HEK293 (cell line): Measurements from ENCODE around the gene TRPM8.

Experiments
- CTCF ChIA-PET: fragments of 350-600 bp; formaldehyde crosslinking; extraction: SDS; loops from one replicate; lab custom pipeline; 2021; ENCODE audit warnings: antibody characterized with exemption; lab: Yijun Ruan, JAX
- POLR2A ChIA-PET: fragments of 300-600 bp; formaldehyde crosslinking; extraction: SDS; loops from one replicate; lab custom pipeline; 2020; ENCODE audit warnings: antibody characterized with exemption, inconsistent platforms; lab: Yijun Ruan, JAX
- H3K27ac ChIP-seq: fragments of 200-500 bp; sonication (Bioruptor generic); 2 replicates; pipeline ENCODE4 v1.5.1; 2014; ENCODE audit warnings: low read depth, low read length, control low read depth, inconsistent platforms; ENCODE audit errors: extremely low read depth
- H3K36me3 ChIP-seq, 2 experiments: fragments of 200-500 bp in 1 of 2; sonication (Bioruptor generic) in 1 of 2; 1 replicate in 1 of 2; 2 replicates in 1 of 2; pipeline ENCODE4 v1.5.1; 2014 to 2017; ENCODE audit warnings: inconsistent platforms in 2 of 2, low read length in 2 of 2; ENCODE audit not compliant: control insufficient read depth in 2 of 2, insufficient read depth in 1 of 2
- H3K4me1 ChIP-seq: fragments of 200-500 bp; sonication (Bioruptor generic); 2 replicates; pipeline ENCODE4 v1.5.1; 2014; ENCODE audit warnings: mild to moderate bottlenecking, low read length, inconsistent platforms; ENCODE audit not compliant: control insufficient read depth, insufficient read depth
- H3K4me3 ChIP-seq: 2 replicates; pipeline ENCODE4 v1.5.1; 2011; ENCODE audit warnings: low read depth, mild to moderate bottlenecking, control low read depth, low read length, moderate library complexity
- H3K9me3 ChIP-seq: fragments of 200-500 bp; sonication (Bioruptor generic); 2 replicates; pipeline ENCODE4 v1.5.1; 2014; ENCODE audit warnings: low read depth, low read length, inconsistent platforms; ENCODE audit not compliant: control insufficient read depth, insufficient read depth
- CTCF ChIP-seq: fragments of 450-650 bp; formaldehyde crosslinking; IDR thresholded peaks from 2 replicates; pipeline ENCODE4 v1.5.1; 2016; ENCODE audit warnings: missing biosample characterization, missing genetic modification characterization
- KLF16 ChIP-seq: fragments of 450-650 bp; formaldehyde crosslinking; IDR thresholded peaks from 2 replicates; pipeline ENCODE4 v1.5.1; 2017; ENCODE audit warnings: missing biosample characterization, missing genetic modification characterization
- ZNF174 ChIP-seq: fragments of 450-650 bp; formaldehyde crosslinking; IDR thresholded peaks from 2 replicates; pipeline ENCODE4 v1.5.0; 2017; ENCODE audit warnings: missing biosample characterization, mild to moderate bottlenecking, missing genetic modification characterization
- ZNF248 ChIP-seq: fragments of 450-650 bp; formaldehyde crosslinking; IDR thresholded peaks from 2 replicates; pipeline ENCODE4 v1.5.1; 2017; ENCODE audit warnings: missing biosample characterization, missing genetic modification characterization
- ZNF324 ChIP-seq: fragments of 450-650 bp; formaldehyde crosslinking; IDR thresholded peaks from 2 replicates; pipeline ENCODE4 v1.5.1; 2016; ENCODE audit warnings: missing biosample characterization, missing genetic modification characterization
- ZNF423 ChIP-seq: fragments of 450-650 bp; formaldehyde crosslinking; IDR thresholded peaks from 2 replicates; pipeline ENCODE4 v1.5.1; 2016; ENCODE audit warnings: missing biosample characterization, missing genetic modification characterization
- ZNF654 ChIP-seq: fragments of 450-650 bp; formaldehyde crosslinking; IDR thresholded peaks from 2 replicates; pipeline ENCODE4 v1.5.1; 2016; ENCODE audit warnings: low read depth, missing biosample characterization, missing genetic modification characterization
- ZNF670 ChIP-seq: fragments of 450-650 bp; formaldehyde crosslinking; IDR thresholded peaks from 2 replicates; pipeline ENCODE4 v1.5.1; 2016; ENCODE audit warnings: missing biosample characterization, missing genetic modification characterization, low read depth
- ZNF707 ChIP-seq: fragments of 450-650 bp; formaldehyde crosslinking; IDR thresholded peaks from 2 replicates; pipeline ENCODE4 v1.5.1; 2016; ENCODE audit warnings: missing biosample characterization, missing genetic modification characterization
- ZNF830 ChIP-seq: fragments of 450-650 bp; IDR thresholded peaks from 2 replicates; pipeline ENCODE4 v1.5.0; 2018; ENCODE audit warnings: missing biosample characterization, missing genetic modification characterization, low read depth, mild to moderate bottlenecking, moderate library complexity
- TF ChIP-seq, protein P1 (sequence below): fragments of 450-650 bp; formaldehyde crosslinking; IDR thresholded peaks from 2 replicates; pipeline ENCODE4 v1.5.1; 2016; ENCODE audit warnings: missing biosample characterization, missing genetic modification characterization
- TF ChIP-seq, protein P2 (sequence below): fragments of 450-650 bp; formaldehyde crosslinking; IDR thresholded peaks from 2 replicates; pipeline ENCODE4 v1.5.1; 2017; ENCODE audit warnings: missing biosample characterization, missing genetic modification characterization
- TF ChIP-seq, protein P3 (sequence below): fragments of 450-650 bp; formaldehyde crosslinking; IDR thresholded peaks from 2 replicates; pipeline ENCODE4 v1.5.1; 2017; ENCODE audit warnings: missing biosample characterization, missing genetic modification characterization

TRPM8 gene

DNA sequence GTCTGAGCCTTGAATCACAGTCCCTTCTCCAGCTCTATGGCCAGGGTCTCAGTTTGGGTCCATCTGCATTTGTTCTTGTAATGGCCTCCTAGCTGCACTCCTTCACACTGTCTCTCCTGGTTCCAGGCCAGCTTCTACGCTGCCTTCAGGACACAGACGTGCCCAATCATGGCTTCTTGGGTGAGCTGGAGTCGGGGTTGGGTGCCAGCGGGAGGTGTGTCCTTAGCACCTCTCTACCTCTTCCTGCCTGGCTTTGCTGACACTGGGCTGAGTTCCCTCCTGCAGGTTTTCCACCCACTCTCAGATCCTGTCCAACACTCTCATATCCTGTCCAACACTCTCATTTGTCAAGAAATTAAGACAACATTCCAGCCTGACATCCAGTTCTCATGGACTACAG is 9.6 kb downstream of the TRPM8 start (continued):
- no peak for TF ChIP-seq ZNF670
- TF ChIP-seq ZNF830 (tag by site-specific recombination) = no peak
- TF ChIP-seq, protein P1, sequence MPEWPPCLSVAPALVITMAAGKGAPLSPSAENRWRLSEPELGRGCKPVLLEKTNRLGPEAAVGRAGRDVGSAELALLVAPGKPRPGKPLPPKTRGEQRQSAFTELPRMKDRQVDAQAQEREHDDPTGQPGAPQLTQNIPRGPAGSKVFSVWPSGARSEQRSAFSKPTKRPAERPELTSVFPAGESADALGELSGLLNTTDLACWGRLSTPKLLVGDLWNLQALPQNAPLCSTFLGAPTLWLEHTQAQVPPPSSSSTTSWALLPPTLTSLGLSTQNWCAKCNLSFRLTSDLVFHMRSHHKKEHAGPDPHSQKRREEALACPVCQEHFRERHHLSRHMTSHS (tag by site-specific recombination) = no peak

GRCh38 chr2:233928594-233929351 is 11.6 kb downstream of the TRPM8 start:
- TF ChIP-seq CTCF (tag by site-specific recombination) (peak; percentile 26; the same call in 1 of the 2 replicates), ZNF654 (peak; percentile 47), KLF16 (tag by site-specific recombination) (no peak)
- no peaks in the 10 kb centered on the region for H3K4me1 ChIP-seq
- no peak overlapping the region for H3K27ac ChIP-seq
- H3K9me3 ChIP-seq = no peaks in the 10 kb centered on the region
- ChIA-PET POLR2A (no interaction called here), CTCF (interaction anchor here (0.5 to 1.0 kb wide), 14 partner anchors 8 to 574 kb away, joined by 3 to 17 read pairs (median 4); partner anchors contain the start of gene TRPM8)
- no peaks in the 10 kb centered on the region for H3K36me3 ChIP-seq
- no peak overlapping the region for H3K4me3 ChIP-seq

DNA sequence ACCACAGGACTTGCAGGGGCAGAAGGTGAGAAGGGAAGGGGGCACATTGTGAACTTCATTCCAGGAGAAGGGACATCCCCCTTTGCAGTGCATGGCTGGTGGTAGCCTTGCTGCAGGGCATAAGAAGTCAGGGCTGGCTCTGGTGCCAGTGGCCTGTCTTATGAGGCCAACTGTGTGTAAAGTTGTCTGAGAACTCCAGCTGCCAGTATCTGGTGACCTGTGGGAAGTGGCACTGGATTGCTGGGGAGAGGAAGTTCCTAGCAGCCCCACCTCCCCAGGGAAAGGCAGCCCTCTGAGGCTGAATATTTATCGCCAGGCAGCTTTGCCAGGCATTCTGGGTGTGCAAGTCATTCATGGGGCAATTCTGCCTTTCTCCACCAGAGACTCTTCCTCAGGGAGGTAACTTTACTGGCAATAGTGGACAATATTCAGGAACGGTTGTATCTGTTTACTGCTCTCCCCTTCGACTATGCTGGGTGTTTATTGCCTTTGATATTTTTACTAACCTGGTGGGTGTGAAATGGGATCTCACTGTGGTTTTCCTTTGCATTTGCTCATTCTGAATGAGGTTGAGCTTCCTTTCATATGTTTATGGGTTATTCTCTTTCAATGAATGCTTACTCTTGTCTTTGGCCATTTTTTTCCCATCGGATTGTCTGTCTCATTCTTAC is 12.3 kb downstream of the TRPM8 start:
- ChIA-PET POLR2A (no interaction called here), CTCF (interaction anchor here (0.6 to 1.6 kb wide), 4 partner anchors 10 to 1783 kb away, joined by 3 to 5 read pairs (median 4); no protein-coding TSS in a partner anchor)
- Histone ChIP-seq H3K4me1 (no peaks in the 10 kb centered on the region), H3K9me3 (no peaks in the 10 kb centered on the region), H3K27ac (no peak overlapping the region), H3K36me3 (no peaks in the 10 kb centered on the region), H3K4me3 (no peak overlapping the region)
- no peak for TF ChIP-seq ZNF707 (tag by site-specific recombination)

DNA sequence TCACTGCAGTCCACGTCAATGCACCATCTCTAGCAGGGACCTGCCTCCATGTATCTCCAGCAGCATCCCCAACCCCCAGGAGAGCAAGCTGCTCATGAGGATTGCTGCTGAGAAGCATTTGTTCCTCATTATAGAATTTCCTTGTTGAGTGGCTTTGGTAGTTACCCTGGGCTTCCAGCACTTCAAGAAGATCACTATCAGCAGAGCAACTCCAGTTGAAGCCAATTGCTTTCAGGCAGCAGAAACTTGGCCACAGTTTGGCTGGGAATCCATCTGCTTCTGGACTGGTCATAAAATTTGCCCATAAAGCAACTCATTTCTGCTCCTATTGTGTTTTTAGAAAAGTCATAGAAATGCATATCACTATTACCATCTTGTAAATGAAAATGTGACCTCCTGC is 17.4 kb downstream of the TRPM8 start:
- no peak overlapping the region for H3K4me3 ChIP-seq
- no peaks in the 10 kb centered on the region for H3K4me1 ChIP-seq
- no peak for TF ChIP-seq ZNF174 (tag by site-specific recombination)
- no peak for TF ChIP-seq ZNF423
- TF ChIP-seq, protein P2, sequence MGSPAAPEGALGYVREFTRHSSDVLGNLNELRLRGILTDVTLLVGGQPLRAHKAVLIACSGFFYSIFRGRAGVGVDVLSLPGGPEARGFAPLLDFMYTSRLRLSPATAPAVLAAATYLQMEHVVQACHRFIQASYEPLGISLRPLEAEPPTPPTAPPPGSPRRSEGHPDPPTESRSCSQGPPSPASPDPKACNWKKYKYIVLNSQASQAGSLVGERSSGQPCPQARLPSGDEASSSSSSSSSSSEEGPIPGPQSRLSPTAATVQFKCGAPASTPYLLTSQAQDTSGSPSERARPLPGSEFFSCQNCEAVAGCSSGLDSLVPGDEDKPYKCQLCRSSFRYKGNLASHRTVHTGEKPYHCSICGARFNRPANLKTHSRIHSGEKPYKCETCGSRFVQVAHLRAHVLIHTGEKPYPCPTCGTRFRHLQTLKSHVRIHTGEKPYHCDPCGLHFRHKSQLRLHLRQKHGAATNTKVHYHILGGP (tag by site-specific recombination) = no peak
- no peak for TF ChIP-seq ZNF324
- TF ChIP-seq, protein P3, sequence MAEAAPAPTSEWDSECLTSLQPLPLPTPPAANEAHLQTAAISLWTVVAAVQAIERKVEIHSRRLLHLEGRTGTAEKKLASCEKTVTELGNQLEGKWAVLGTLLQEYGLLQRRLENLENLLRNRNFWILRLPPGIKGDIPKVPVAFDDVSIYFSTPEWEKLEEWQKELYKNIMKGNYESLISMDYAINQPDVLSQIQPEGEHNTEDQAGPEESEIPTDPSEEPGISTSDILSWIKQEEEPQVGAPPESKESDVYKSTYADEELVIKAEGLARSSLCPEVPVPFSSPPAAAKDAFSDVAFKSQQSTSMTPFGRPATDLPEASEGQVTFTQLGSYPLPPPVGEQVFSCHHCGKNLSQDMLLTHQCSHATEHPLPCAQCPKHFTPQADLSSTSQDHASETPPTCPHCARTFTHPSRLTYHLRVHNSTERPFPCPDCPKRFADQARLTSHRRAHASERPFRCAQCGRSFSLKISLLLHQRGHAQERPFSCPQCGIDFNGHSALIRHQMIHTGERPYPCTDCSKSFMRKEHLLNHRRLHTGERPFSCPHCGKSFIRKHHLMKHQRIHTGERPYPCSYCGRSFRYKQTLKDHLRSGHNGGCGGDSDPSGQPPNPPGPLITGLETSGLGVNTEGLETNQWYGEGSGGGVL (tag by site-specific recombination) = no peak
- no peak for TF ChIP-seq ZNF248 (tag by site-specific recombination)
- H3K36me3 ChIP-seq = no peaks in the 10 kb centered on the region
- ChIA-PET CTCF (interaction anchor here (0.6 kb wide), 1 partner anchor 55 kb away, joined by 4 read pairs; no protein-coding TSS in a partner anchor), POLR2A (no interaction called here)
- no peak overlapping the region for H3K27ac ChIP-seq
- H3K9me3 ChIP-seq = no peaks in the 10 kb centered on the region
